GM13977 (cell line): Measurements from ENCODE around the gene HDAC9.

Experiments used
- DNase-seq: peaks from one replicate; pipeline ENCODE4 v3.0.0; 2012; ENCODE audit warnings: low spot score
- in situ Hi-C: fragments of 300-500 bp; cut with MboI; formaldehyde crosslinking; loops from one replicate; pipeline ENCODE4 v1.12.0; 2022; ENCODE audit warnings: low sequenced_read_pairs, low pct_unique_long_range_greater_than_20kb, mixed read lengths, inconsistent platforms; ENCODE audit not compliant: unreplicated experiment
- TF ChIP-seq, protein P1 (sequence below): IDR thresholded peaks from 2 replicates; pipeline ENCODE4 v1.5.1; 2012; ENCODE audit warnings: mild to moderate bottlenecking, control low read depth; ENCODE audit not compliant: insufficient read depth; ENCODE audit errors: extremely low read depth, missing control alignments

HDAC9 gene

DNA sequence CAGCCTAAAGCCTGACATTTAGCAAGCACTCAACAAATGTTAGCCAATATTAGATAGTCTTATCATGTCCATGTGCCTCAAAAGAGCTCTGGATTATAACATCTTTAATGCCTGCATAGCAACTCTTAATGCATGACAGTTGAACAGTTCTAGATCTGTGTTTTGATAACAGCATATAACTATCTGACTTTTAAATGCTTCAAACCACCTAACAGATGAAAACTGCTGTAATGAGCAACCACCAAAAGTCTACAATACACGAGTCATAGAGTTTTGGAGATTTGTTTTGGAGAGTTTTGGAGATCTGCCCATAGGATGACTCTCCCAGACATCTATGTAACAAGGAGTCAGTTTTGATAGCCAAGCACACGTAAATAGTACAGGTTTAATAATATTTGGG lies 394.6 kb downstream of the HDAC9 start:
- no peak for DNase-seq
- in situ Hi-C loops = no loop called here
- TF ChIP-seq, protein P1, sequence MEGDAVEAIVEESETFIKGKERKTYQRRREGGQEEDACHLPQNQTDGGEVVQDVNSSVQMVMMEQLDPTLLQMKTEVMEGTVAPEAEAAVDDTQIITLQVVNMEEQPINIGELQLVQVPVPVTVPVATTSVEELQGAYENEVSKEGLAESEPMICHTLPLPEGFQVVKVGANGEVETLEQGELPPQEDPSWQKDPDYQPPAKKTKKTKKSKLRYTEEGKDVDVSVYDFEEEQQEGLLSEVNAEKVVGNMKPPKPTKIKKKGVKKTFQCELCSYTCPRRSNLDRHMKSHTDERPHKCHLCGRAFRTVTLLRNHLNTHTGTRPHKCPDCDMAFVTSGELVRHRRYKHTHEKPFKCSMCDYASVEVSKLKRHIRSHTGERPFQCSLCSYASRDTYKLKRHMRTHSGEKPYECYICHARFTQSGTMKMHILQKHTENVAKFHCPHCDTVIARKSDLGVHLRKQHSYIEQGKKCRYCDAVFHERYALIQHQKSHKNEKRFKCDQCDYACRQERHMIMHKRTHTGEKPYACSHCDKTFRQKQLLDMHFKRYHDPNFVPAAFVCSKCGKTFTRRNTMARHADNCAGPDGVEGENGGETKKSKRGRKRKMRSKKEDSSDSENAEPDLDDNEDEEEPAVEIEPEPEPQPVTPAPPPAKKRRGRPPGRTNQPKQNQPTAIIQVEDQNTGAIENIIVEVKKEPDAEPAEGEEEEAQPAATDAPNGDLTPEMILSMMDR = no peak

DNA sequence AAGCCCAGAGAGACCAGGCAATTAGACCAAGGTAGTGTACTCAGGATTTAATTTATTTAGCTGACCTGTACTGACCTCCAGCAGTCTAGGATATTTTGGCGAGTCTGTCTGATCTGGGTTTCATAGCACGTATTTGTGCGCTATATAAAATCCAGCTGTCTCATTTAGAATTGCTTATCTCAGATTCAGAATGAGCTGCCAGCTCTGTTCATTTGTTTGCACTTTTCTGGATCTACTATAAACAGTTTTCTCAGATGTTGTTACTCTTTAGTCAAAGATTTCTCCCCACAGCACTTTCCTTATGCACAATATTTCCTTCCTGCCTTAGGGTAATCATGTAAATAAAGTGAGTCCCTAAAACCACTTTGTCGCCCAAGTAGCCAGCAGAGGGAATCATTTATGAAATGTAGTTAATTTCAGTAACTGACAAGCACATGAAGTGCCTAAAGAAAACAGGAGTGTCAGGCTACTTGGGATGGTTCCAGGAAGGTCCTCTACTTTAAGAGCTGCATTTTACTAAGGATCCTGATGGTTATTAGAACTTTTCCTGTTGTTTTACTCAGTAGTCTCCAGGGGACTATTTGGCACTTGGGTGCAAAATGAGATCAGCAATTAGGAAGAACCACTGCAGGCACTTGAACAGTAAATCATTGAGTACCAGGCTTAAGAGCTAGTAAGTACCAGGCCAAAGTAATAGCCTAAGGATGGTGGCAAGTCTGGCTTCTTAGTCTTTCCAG lies 395.5 kb downstream of the HDAC9 start:
- no peak for DNase-seq
- in situ Hi-C loops = no loop called here
- TF ChIP-seq, protein P1 = no peak

DNA sequence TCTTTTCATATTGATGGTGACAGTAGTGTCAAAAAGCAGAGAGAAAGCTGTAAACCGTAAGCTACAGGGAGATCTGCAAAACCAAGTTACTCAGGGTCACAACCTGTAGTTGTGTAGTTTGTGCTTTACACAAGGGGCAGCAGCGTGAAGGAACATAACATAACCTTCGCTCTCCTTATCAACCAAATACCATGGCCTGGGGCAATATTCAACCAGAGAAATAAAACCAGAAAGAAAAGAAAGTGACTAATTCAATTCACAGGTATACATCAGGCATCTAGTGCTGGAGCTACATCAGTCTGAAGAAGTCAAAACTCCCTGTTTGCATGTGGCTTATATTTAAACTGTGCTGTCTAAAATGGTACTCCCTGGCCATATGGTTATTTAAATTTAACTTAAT lies 397.6 kb downstream of the HDAC9 start:
- in situ Hi-C loops = no loop called here
- DNase-seq = no peak
- TF ChIP-seq, protein P1 = no peak

DNA sequence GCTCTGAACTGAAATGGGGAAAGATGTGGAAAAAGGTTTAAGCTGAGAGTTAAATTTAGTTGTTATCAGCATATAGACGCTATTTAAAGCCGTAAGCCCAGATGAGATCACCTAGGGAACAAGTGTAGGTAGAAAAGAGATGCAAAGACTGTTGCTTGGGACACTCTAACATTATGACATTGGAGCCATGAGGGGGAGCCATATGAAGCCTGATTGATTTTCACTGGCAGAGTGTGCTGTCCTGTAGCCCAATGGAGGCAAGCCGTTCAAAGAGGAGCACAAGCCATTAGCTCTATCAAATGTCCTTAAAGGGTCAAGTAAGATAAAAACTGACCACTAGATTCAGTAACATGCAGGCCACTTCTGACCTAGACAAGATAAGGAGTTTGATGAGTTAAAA lies 398.6 kb downstream of the HDAC9 start:
- in situ Hi-C loops = no loop called here
- TF ChIP-seq, protein P1 = no peak
- no peak for DNase-seq

DNA sequence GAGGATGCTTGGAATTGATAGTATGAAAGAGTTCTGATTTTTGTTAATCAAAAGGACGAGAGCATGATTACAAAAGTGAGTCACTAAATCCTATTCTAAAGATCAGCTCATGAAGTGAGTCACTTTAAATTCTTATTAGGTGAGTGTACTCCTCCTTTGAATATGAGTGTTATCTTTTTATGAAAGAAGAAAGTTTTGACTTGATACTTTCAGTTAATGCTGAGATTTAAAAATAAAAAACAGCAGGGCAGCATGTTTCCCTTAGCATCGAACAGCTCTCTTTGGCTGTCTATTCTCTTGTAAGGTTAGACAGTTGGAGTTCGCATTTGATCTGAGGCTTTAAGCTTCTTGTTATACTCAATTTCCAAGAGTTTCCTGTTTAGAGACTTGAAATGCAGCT lies 399.9 kb downstream of the HDAC9 start:
- no peak for DNase-seq
- in situ Hi-C loops = no loop called here
- TF ChIP-seq, protein P1 = no peak

DNA sequence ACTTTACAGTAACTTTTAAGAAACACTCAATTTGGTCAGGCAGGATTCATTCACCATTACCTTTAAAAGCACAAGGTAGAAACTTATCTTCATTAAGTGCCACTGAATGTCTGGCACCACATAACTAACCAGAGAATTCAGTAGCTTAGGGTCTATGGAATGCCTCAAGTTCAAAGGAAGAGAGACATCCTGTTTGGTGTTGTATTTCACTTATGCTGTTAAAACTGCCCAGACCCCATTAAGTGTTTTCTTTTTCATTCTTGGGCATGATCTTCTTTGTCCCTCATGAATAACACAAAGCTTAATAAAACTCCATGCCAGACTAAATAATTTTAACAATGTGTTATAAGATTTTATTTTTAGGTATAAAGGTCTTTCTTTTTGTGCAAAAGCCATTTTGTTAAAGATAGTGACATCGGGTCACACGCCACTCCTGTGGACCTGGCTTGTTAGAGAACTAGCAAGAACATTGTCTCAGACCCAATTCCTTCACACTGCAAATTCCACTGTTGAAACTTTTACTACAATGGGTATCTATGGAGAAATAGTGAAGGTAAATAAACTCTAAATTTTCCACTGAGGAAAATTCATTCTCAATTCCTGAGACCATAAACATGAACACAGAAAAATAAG lies 400.9 kb downstream of the HDAC9 start:
- TF ChIP-seq, protein P1 = no peak
- in situ Hi-C loops = no loop called here
- DNase-seq = no peak

DNA sequence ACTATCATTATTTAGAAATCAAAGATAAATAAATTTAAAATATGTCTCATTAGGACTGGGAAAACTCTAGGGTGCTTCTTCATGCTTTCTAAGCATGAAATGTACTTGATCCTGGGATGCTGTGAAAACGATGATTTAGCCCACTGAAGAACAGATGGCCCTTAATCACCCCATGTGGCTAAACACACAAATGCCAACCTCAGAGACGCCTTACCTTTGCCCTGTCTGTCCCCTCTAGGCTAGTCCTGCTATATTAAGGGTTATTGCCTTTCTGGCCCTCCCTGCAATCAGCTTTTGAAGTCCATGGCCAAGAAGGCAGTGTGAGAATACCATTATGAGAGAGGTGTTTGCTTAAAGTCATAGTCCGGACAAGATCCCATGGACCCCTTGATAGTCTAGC lies 404.7 kb downstream of the HDAC9 start:
- DNase-seq = no peak
- TF ChIP-seq, protein P1 = no peak
- in situ Hi-C loops = no loop called here
